ENCODE measurements around the gene STMN3. TPM values are rescaled to one million over a fixed set of nuclear protein-coding genes. Genes with fewer than 3 reads are reported as not detected.

Gene STMN3
- total and polyA plus RNA-seq, 2 of the 8 experiments (the other 6 are each of a cell fraction or from before 2014, with no cell fraction given), result 51.5 to 63.1 TPM

- no peak overlapping the region for H4K5ac ChIP-seq (ENCODE audit: insufficient read length, low read depth, low read length)
- H2BK12ac ChIP-seq (ENCODE audit: low read depth, low read length), result no peak overlapping the region
- no peak overlapping the region for H4K8ac ChIP-seq (ENCODE audit: extremely low read depth, insufficient read depth, low read length)
- H2AK5ac ChIP-seq (ENCODE audit: low read depth, low read length), result no peak overlapping the region
- H3K23me2 ChIP-seq (ENCODE audit: low read depth, low read length), result no peaks in the 10 kb centered on the region
- CTCF ChIA-PET (ENCODE audit: partially characterized antibody), result interaction anchor here (1.1 kb wide), 1 partner anchor 58 kb away, joined by 3 read pairs; no protein-coding TSS in a partner anchor
- H2BK120ac ChIP-seq (replicated peaks; ENCODE audit: low read depth, low read length), result no peak overlapping the region
- H3K4me2 ChIP-seq (ENCODE audit: insufficient read depth in 1 of 2, low read depth in 2 of 2, low read length in 2 of 2), result no peak overlapping the region
- no peak overlapping the region for H2BK20ac ChIP-seq (ENCODE audit: low read length)
- no peaks in the 10 kb centered on the region for H3K79me2 ChIP-seq (ENCODE audit: control insufficient read depth in 1 of 2, insufficient read depth in 2 of 2, low read length in 2 of 2)
- no peaks in the 10 kb centered on the region for H3K9me3 ChIP-seq (ENCODE audit: insufficient read depth in 2 of 2, low read depth in 1 of 2, low read length in 1 of 2)
- H3K27me3 ChIP-seq (replicated peaks in 1 of 4; ENCODE audit: control insufficient read depth in 3 of 4, extremely low read depth in 1 of 4, insufficient read depth in 3 of 4, low read length in 3 of 4), result no peaks in the 10 kb centered on the region
- POLR2A ChIA-PET (ENCODE audit: partially characterized antibody), result no interaction called here
- no peak overlapping the region for H3K4ac ChIP-seq (replicated peaks; ENCODE audit: insufficient read length, low read depth, low read length)
- H3K18ac ChIP-seq (ENCODE audit: extremely low read depth, low read length), result no peak overlapping the region
- H2BK5ac ChIP-seq (ENCODE audit: low read depth, low read length), result no peak overlapping the region
- no peak for FAIRE-seq
- no peak overlapping the region for H3K4me3 ChIP-seq (ENCODE audit: extremely low read depth in 1 of 4, insufficient read depth in 2 of 4, low read depth in 3 of 4, low read length in 4 of 4)
- no peak overlapping the region for H2BK15ac ChIP-seq (ENCODE audit: low read length)
- DNase-seq (ENCODE audit: low read depth in 1 of 2, low spot score in 2 of 2), result no peak
- WGBS, 2 experiments (ENCODE audit: extremely low coverage in 1 of 2, insufficient coverage in 1 of 2, insufficient read length in 1 of 2, insufficient replicate concordance in 2 of 2, low coverage in 1 of 2, low lambda C conversion rate in 2 of 2, missing lambda C conversion rate in 1 of 2), result 88% methylated on average over 6 of the region's 6 CpGs; no CpG with 5 or more reads in 1 of the 2 experiments
- H3K14ac ChIP-seq (ENCODE audit: insufficient read length), result no peak overlapping the region
- no peaks in the 10 kb centered on the region for H3K4me1 ChIP-seq (replicated peaks in 1 of 4; ENCODE audit: control insufficient read depth in 3 of 4, insufficient read depth in 4 of 4, low read length in 3 of 4)
- H3K27ac ChIP-seq (ENCODE audit: low read depth, low read length), result no peak overlapping the region
- H3K36me3 ChIP-seq (ENCODE audit: control insufficient read depth in 2 of 4, insufficient read depth in 4 of 4, low read length in 3 of 4), result peaks cover 2 to 22% (median 7%) of the 10 kb centered on the region in 4 experiments; a peak in 6 of 8 replicates
- H2AFZ ChIP-seq (ENCODE audit: low read length), result no peak overlapping the region
- peaks cover 2% of the 10 kb centered on the region; the same call in 1 of the 2 replicates for H3K79me1 ChIP-seq (ENCODE audit: low read depth, low read length)
- H3K23ac ChIP-seq (ENCODE audit: insufficient read length), result no peak overlapping the region
- H4K91ac ChIP-seq (replicated peaks; ENCODE audit: insufficient read length, low read length), result no peak overlapping the region
- H3K9ac ChIP-seq (replicated peaks in 1 of 4; ENCODE audit: extremely low read depth in 1 of 4, low read depth in 3 of 4, low read length in 3 of 4), result no peak overlapping the region
- H3K56ac ChIP-seq (replicated peaks; ENCODE audit: insufficient read length, low read depth, low read length), result no peak overlapping the region
- H4K20me1 ChIP-seq (replicated peaks in 1 of 2; ENCODE audit: control insufficient read depth in 1 of 2, insufficient read depth in 2 of 2, low read length in 2 of 2), result peaks cover 0 to 4% of the 10 kb centered on the region in 2 experiments
- no peak for TF ChIP-seq TAF7 (optimal IDR thresholded peaks at IDR 0.05; ENCODE audit: borderline replicate concordance, low read depth, low read length)
- no peak for TF ChIP-seq GTF2F1 (IDR thresholded peaks at IDR 0.05; ENCODE audit: borderline replicate concordance, low read depth, low read length)
- no peak for TF ChIP-seq SP4 (IDR thresholded peaks at IDR 0.05; ENCODE audit: low read length)
- no peak for TF ChIP-seq ZNF274 (IDR thresholded peaks at IDR 0.05; ENCODE audit: borderline replicate concordance, extremely low read depth, low read length)
- TF ChIP-seq YY1 (IDR thresholded peaks at IDR 0.05; ENCODE audit: low read depth, low read length), result no peak
- no peak for TF ChIP-seq POLR2A (IDR thresholded peaks at IDR 0.05; ENCODE audit: control extremely low read depth in 1 of 2, low read depth in 2 of 2, low read length in 2 of 2)
- TF ChIP-seq, protein P1, sequence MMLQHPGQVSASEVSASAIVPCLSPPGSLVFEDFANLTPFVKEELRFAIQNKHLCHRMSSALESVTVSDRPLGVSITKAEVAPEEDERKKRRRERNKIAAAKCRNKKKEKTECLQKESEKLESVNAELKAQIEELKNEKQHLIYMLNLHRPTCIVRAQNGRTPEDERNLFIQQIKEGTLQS (IDR thresholded peaks at IDR 0.05; ENCODE audit: insufficient read depth, low read depth, low read length), result no peak
- no peak for TF ChIP-seq EP300 (IDR thresholded peaks at IDR 0.05; ENCODE audit: borderline replicate concordance in 1 of 2, low read depth in 2 of 2, low read length in 2 of 2)
Measured at GRCh38 chr20:63596423-63596822, 56.8 kb downstream of the STMN3 start.

Measured in H1 (cell line).